SW 1271 (cell line): ENCODE data around the gene SSTR5.
"Not testable (repeated sequence)": the region's sequence is repeated elsewhere in the genome, so short reads cannot be mapped to it uniquely, and the experiment has no call there.

Experiments used
- DNase-seq, 2 experiments: peaks; one replicate each; lab custom pipeline; 2025; lab: John Stamatoyannopoulos, UW

SSTR5 gene

GRCh38 chr16:1075546-1075945 lies 3.0 kb downstream of the SSTR5 start:
- DNase-seq: no peak

GRCh38 chr16:1076801-1077576 lies 4.4 kb downstream of the SSTR5 start:
- DNase-seq: no peak

GRCh38 chr16:1077877-1078578 lies 5.5 kb downstream of the SSTR5 start:
- no peak for DNase-seq

GRCh38 chr16:1078579-1079021 lies 6.1 kb downstream of the SSTR5 start:
- no peak for DNase-seq

GRCh38 chr16:1079341-1079740 lies 6.8 kb downstream of the SSTR5 start:
- no peak for DNase-seq

- no peak for DNase-seq
Measured at GRCh38 chr16:1079786-1080525, 7.4 kb downstream of the SSTR5 start.

- DNase-seq: no peak
Measured at GRCh38 chr16:1080801-1081733, 8.5 kb downstream of the SSTR5 start.

GRCh38 chr16:1081734-1082265 lies 9.3 kb downstream of the SSTR5 start:
- no peak for DNase-seq

- DNase-seq: no peak
Measured at GRCh38 chr16:1082266-1082951, 9.9 kb downstream of the SSTR5 start.

- DNase-seq: no peak
Measured at GRCh38 chr16:1082952-1083675, 10.6 kb downstream of the SSTR5 start.

- no peak for DNase-seq
Measured at GRCh38 chr16:1084971-1085370, 12.4 kb downstream of the SSTR5 start.

- DNase-seq: not testable (repeated sequence)
Measured at GRCh38 chr16:1086443-1086842, 13.9 kb downstream of the SSTR5 start.

GRCh38 chr16:1088295-1089170 lies 16.0 kb downstream of the SSTR5 start:
- no peak for DNase-seq

GRCh38 chr16:1089439-1089821 lies 16.9 kb downstream of the SSTR5 start:
- no peak for DNase-seq

- no peak for DNase-seq
Measured at GRCh38 chr16:1089822-1090619, 17.5 kb downstream of the SSTR5 start.

GRCh38 chr16:1090620-1091587 lies 18.4 kb downstream of the SSTR5 start:
- DNase-seq: no peak

- DNase-seq: no peak
Measured at GRCh38 chr16:1091992-1092552, 19.5 kb downstream of the SSTR5 start.
